K562 (cell line): ENCODE results near the gene KCNAB2. TPM values are rescaled to one million over a fixed set of nuclear protein-coding genes. Genes with fewer than 3 reads are reported as not detected.

Source experiments
- ATAC-seq: fragments of 200-7000 bp; cut with Tn5 transposase; 3 replicates; pipeline ENCODE4 v1.9.1; 2020; ENCODE audit warnings: moderate library complexity
- BruUV-seq: library from RNA; stranded (reverse); fragments of 400-500 nt; replicated peaks from 2 replicates; lab custom pipeline; 2021; lab: Mats Ljungman, UMichigan
- CTCF ChIA-PET: fragments of 300-600 bp; formaldehyde crosslinking; extraction: SDS; loops from one replicate; lab custom pipeline; 2021; ENCODE audit warnings: low intra/inter-chr PET ratio; lab: Yijun Ruan, JAX
- POLR2A ChIA-PET: fragments of 300-600, 350-650 bp; sonication (Branson Sonifier 250); formaldehyde crosslinking; extraction: SDS; loops from one replicate; lab custom pipeline; 2021; ENCODE audit warnings: antibody characterized with exemption, inconsistent platforms; lab: Yijun Ruan, JAX
- DNase-seq, 4 experiments: peaks; one replicate each; pipeline versions ENCODE4 v3.0.0 to v3.0.0-alpha.2; 2011 to 2018; ENCODE audit warnings: low spot score in 3 of 4, mixed read lengths in 3 of 4; ENCODE audit errors: extremely low read depth in 1 of 4
- FAIRE-seq: peaks from 2 replicates; lab custom pipeline; 2011; peaks lifted over from hg19 to GRCh38; lab: Jason Lieb, UNC
- H2AFZ ChIP-seq: 2 replicates; pipeline ENCODE4 v1.6.0; 2011; ENCODE audit warnings: low read depth, low read length, control low read depth, inconsistent platforms
- H3K27ac ChIP-seq: fragments of 200-600 bp; 3 replicates; pipeline ENCODE4 v1.8.0; 2011; ENCODE audit warnings: low read depth, mild to moderate bottlenecking, control low read depth, inconsistent platforms, low read length, moderate library complexity, mixed read lengths; ENCODE audit errors: extremely low read depth
- H3K27me3 ChIP-seq, 2 experiments: fragments of 300-600 bp in 1 of 2; 2 replicates in 1 of 2; 3 replicates in 1 of 2; pipeline versions ENCODE4 v1.6.0 to v1.8.0; 2011; ENCODE audit warnings: inconsistent platforms in 2 of 2, low read length in 2 of 2, mild to moderate bottlenecking in 1 of 2, mixed read lengths in 1 of 2, moderate library complexity in 1 of 2; ENCODE audit not compliant: control insufficient read depth in 2 of 2, insufficient read depth in 2 of 2
- H3K36me3 ChIP-seq: fragments of 300-600 bp; 3 replicates; pipeline ENCODE4 v1.8.0; 2011; ENCODE audit warnings: mild to moderate bottlenecking, low read length, inconsistent platforms; ENCODE audit not compliant: control insufficient read depth, insufficient read depth
- H3K4me1 ChIP-seq, 2 experiments: fragments of 200-600 bp in 1 of 2; replicated peaks in 1 of 2; 2 replicates in 1 of 2; 3 replicates in 1 of 2; pipeline versions ENCODE4 v1.5.1 to v1.8.0; 2011; ENCODE audit warnings: inconsistent platforms in 2 of 2, low read length in 2 of 2, mild to moderate bottlenecking in 1 of 2, mixed read lengths in 1 of 2, moderate library complexity in 1 of 2; ENCODE audit not compliant: control insufficient read depth in 2 of 2, insufficient read depth in 2 of 2
- H3K4me2 ChIP-seq: 2 replicates; pipeline ENCODE4 v1.6.1; 2011; ENCODE audit warnings: low read length, control low read depth, inconsistent platforms, mixed read lengths; ENCODE audit not compliant: insufficient read depth
- H3K4me3 ChIP-seq: fragments of 200-600 bp; sonication (generic), shearing (Covaris generic); 2 replicates; pipeline ENCODE4 v1.5.1; 2016; ENCODE audit warnings: control low read depth, inconsistent platforms
- H3K79me2 ChIP-seq: fragments of 200-600 bp; 3 replicates; pipeline ENCODE4 v1.8.0; 2011; ENCODE audit warnings: low read length, inconsistent platforms; ENCODE audit not compliant: control insufficient read depth, insufficient read depth
- H3K9ac ChIP-seq, 2 experiments: 2 replicates each; pipeline versions ENCODE4 v1.6.0 to v1.6.1; 2011; ENCODE audit warnings: low read depth in 2 of 2, low read length in 2 of 2, control low read depth in 1 of 2, inconsistent platforms in 1 of 2, mild to moderate bottlenecking in 1 of 2, mixed read lengths in 1 of 2; ENCODE audit not compliant: insufficient read depth in 1 of 2
- H3K9me1 ChIP-seq: one replicate; pipeline ENCODE4 v1.6.0; 2011; ENCODE audit warnings: inconsistent platforms, mild to moderate bottlenecking, low read length, moderate library complexity; ENCODE audit not compliant: control insufficient read depth, insufficient read depth
- H3K9me3 ChIP-seq: replicated peaks from 2 replicates; pipeline ENCODE4 v1.5.1; 2011; ENCODE audit warnings: low read depth, low read length, inconsistent platforms; ENCODE audit not compliant: control insufficient read depth, insufficient read depth
- H4K20me1 ChIP-seq: replicated peaks from 2 replicates; pipeline ENCODE4 v1.6.1; 2011; ENCODE audit warnings: low read length, inconsistent platforms, mixed read lengths; ENCODE audit not compliant: control insufficient read depth, insufficient read depth
- ASH1L ChIP-seq: fragments of 450-650 bp; IDR thresholded peaks from 2 replicates; pipeline ENCODE4 v1.6.1; 2018; ENCODE audit warnings: borderline replicate concordance, mild to moderate bottlenecking, low read depth; ENCODE audit not compliant: partially characterized antibody
- GATA2 ChIP-seq: sonication (generic); formaldehyde crosslinking; IDR thresholded peaks from 2 replicates; pipeline ENCODE4 v1.4.0; 2020; ENCODE audit warnings: mild to moderate bottlenecking, missing genetic modification reagents
- MEIS2 ChIP-seq: fragments of 450-650 bp; IDR thresholded peaks from 2 replicates; pipeline ENCODE4 v1.6.1; 2014; ENCODE audit warnings: mild to moderate bottlenecking; ENCODE audit not compliant: partially characterized antibody
- SRF ChIP-seq, 2 experiments: fragments of 250-450, 450-650 bp in 1 of 2; sonication (Bioruptor Pico) in 1 of 2; sonication (generic) in 1 of 2; formaldehyde crosslinking; IDR thresholded peaks; 2 replicates each; pipeline versions ENCODE4 v1.5.0 to v1.5.1; 2020 to 2022; ENCODE audit warnings: mild to moderate bottlenecking in 1 of 2, missing genetic modification reagents in 1 of 2
- SRSF1 ChIP-seq: fragments of 200-400 bp; formaldehyde crosslinking; IDR thresholded peaks from 2 replicates; pipeline ENCODE4 v1.6.1; 2017; ENCODE audit warnings: mild to moderate bottlenecking, low read depth, low read length, moderate library complexity
- WGBS: fragments of 100-300 bp; shearing (Covaris generic); methylation state at CpG from one replicate; pipeline ENCODE4 v1.1.6; 2016; ENCODE audit warnings: low coverage, mixed read lengths; ENCODE audit not compliant: insufficient coverage; ENCODE audit errors: missing lambda C conversion rate; 5-methylcytosine and 5-hydroxymethylcytosine counted together
- in situ Hi-C: fragments of 300-500 bp; cut with MboI; formaldehyde crosslinking; loops from 4 replicates; pipeline ENCODE4 v1.15.0; 2018; ENCODE audit warnings: inconsistent platforms, mixed read lengths
- intact Hi-C: fragments of 100-400 bp; cut with micrococcal nuclease; formaldehyde crosslinking; loops from 2 replicates; pipeline ENCODE4 v1.14.2; 2022
- polyA plus RNA-seq, 8 experiments: library from polyadenylated mRNA; depleted of rRNA in 4 of 8; stranded (reverse) in 5 of 8; unstranded in 3 of 8; fragments of >200 nt; fragmentation: Nextera tagmentation in 2 of 8; fragmentation: Illumina TruSeq in 1 of 8; extraction: Ambion mirVana in 2 of 8; extraction: Trizol in 1 of 8; gene quantifications; 2 replicates each; pipeline versions ENCODE4 v1.2.1 to v1.2.3, GENCODE V29; 2011 to 2014; ENCODE audit warnings: inconsistent platforms in 1 of 8, missing spikeins in 1 of 8
- total RNA-seq, 7 experiments: library from RNA; depleted of rRNA in 6 of 7; stranded (reverse); fragments of >200 nt in 6 of 7; fragmentation: Illumina TruSeq in 2 of 7; extraction: Trizol in 2 of 7; gene quantifications; 2 replicates each; pipeline versions ENCODE4 v1.2.1 to v1.2.3, GENCODE V29; 2011 to 2021; ENCODE audit warnings: low replicate concordance in 1 of 7
- TF ChIP-seq, protein P1 (sequence below): fragments of 450-650 bp; IDR thresholded peaks from 2 replicates; pipeline ENCODE4 v1.6.1; 2016; ENCODE audit warnings: low read depth, mild to moderate bottlenecking, moderate library complexity
- TF ChIP-seq, protein P2 (sequence below): conservative IDR thresholded peaks from 2 replicates; pipeline ENCODE4 v1.6.1; 2011; ENCODE audit warnings: low read depth, mild to moderate bottlenecking, low read length; ENCODE audit not compliant: control insufficient read depth

Gene KCNAB2
- total and polyA plus RNA-seq, 9 of the 15 experiments (the other 6 are each of a cell fraction or from before 2014, with no cell fraction given) = 1.8 to 15.8 (median 7.1) TPM

- POLR2A ChIA-PET = interaction anchor here (1.0 to 1.3 kb wide), 2 partner anchors 9 to 14 kb away, joined by 3 to 4 read pairs; no protein-coding TSS in a partner anchor
- ATAC-seq = no peak
Observed at GRCh38 chr1:6068073-6068472, 22.4 kb downstream of the KCNAB2 start.

GRCh38 chr1:6068932-6069331, 23.2 kb downstream of the KCNAB2 start:
- ChIA-PET CTCF (no interaction called here), POLR2A (interaction anchor here (1.0 kb wide), 1 partner anchor 14 kb away, joined by 5 read pairs; no protein-coding TSS in a partner anchor)
- Histone ChIP-seq H3K9ac (no peak overlapping the region), H3K36me3 (no peaks in the 10 kb centered on the region), H3K27me3 (peaks cover 52 to 84% of the 10 kb centered on the region in 2 experiments), H3K4me3 (no peak overlapping the region), H3K9me3 (no peaks in the 10 kb centered on the region), H3K4me1 (peaks cover 1 to 31% of the 10 kb centered on the region in 2 experiments; a peak in 4 of 5 replicates), H3K27ac (no peak overlapping the region), H3K79me2 (no peaks in the 10 kb centered on the region), H3K9me1 (no peaks in the 10 kb centered on the region), H3K4me2 (no peak overlapping the region), H2AFZ (no peak overlapping the region), H4K20me1 (peaks cover 47% of the 10 kb centered on the region)
- no peak for DNase-seq
- intact Hi-C loops (no loop called here), in situ Hi-C loops (no loop called here)
- WGBS = 3% methylated on average over 9 of the region's 9 CpGs
- no TSS peak for BruUV-seq
- ATAC-seq = no peak; the same call in 2 of the 3 replicates
- FAIRE-seq = no peak
- TF ChIP-seq GATA2 (CRISPR knock-in tag) = no peak
- TF ChIP-seq, protein P1, sequence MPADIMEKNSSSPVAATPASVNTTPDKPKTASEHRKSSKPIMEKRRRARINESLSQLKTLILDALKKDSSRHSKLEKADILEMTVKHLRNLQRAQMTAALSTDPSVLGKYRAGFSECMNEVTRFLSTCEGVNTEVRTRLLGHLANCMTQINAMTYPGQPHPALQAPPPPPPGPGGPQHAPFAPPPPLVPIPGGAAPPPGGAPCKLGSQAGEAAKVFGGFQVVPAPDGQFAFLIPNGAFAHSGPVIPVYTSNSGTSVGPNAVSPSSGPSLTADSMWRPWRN = no peak

More at GRCh38 chr1:6068073-6068472, 22.4 kb downstream of the KCNAB2 start:
- Histone ChIP-seq H3K9me1 (no peaks in the 10 kb centered on the region), H3K27ac (no peak overlapping the region), H3K4me1 (peaks cover 0 to 22% of the 10 kb centered on the region in 2 experiments; a peak in 3 of 5 replicates), H3K4me3 (no peak overlapping the region), H4K20me1 (peaks cover 43% of the 10 kb centered on the region), H3K27me3 (peaks cover 54 to 91% of the 10 kb centered on the region in 2 experiments), H3K9ac (no peak overlapping the region), H3K79me2 (no peaks in the 10 kb centered on the region), H2AFZ (no peak overlapping the region), H3K9me3 (no peaks in the 10 kb centered on the region), H3K4me2 (no peak overlapping the region), H3K36me3 (no peaks in the 10 kb centered on the region)
- in situ Hi-C loops = no loop called here
- intact Hi-C loops = no loop called here
- DNase-seq (no peak), FAIRE-seq (no peak)
- CTCF ChIA-PET = no interaction called here
- BruUV-seq = no TSS peak
- TF ChIP-seq ASH1L = no peak
- TF ChIP-seq SRF (CRISPR knock-in tag; IDR thresholded peaks at IDR 0.05) = no peak
- TF ChIP-seq, protein P2, sequence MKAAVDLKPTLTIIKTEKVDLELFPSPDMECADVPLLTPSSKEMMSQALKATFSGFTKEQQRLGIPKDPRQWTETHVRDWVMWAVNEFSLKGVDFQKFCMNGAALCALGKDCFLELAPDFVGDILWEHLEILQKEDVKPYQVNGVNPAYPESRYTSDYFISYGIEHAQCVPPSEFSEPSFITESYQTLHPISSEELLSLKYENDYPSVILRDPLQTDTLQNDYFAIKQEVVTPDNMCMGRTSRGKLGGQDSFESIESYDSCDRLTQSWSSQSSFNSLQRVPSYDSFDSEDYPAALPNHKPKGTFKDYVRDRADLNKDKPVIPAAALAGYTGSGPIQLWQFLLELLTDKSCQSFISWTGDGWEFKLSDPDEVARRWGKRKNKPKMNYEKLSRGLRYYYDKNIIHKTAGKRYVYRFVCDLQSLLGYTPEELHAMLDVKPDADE = no peak
- TF ChIP-seq MEIS2 = no peak
- no peak for TF ChIP-seq SRSF1
- WGBS = 2% methylated on average over 5 of the region's 5 CpGs
